Measurements from ENCODE around the gene SMIM21. TPM values are rescaled to one million over a fixed set of nuclear protein-coding genes. Genes with fewer than 3 reads are reported as not detected.

Gene SMIM21
- polyA plus RNA-seq, 1 donor (not counting 4 experiments of a cell fraction or from before 2014, with no cell fraction given): not detected

- no peaks in the 10 kb centered on the region for H3K9me3 ChIP-seq (ENCODE audit: control insufficient read depth, low read depth, low read length)
- H3K4me3 ChIP-seq (ENCODE audit: control insufficient read depth in 2 of 3, extremely low read depth in 1 of 3, insufficient read depth in 2 of 3, low read depth in 1 of 3, low read length in 3 of 3): peak overlapping the region in 1 of 3 experiments; percentile 7
- H3K27me3 ChIP-seq (ENCODE audit: control insufficient read depth, extremely low read depth, insufficient read depth, low read length): peaks cover 3% of the 10 kb centered on the region
- DNase-seq (ENCODE audit: low read depth, low spot score) (peak; percentile 97), FAIRE-seq (peak; percentile 100)
- H3K9me1 ChIP-seq (ENCODE audit: control insufficient read depth, extremely low read depth, insufficient read depth, low read length): no peaks in the 10 kb centered on the region
- H3K4me2 ChIP-seq (ENCODE audit: control insufficient read depth, extremely low read depth, insufficient read depth, low read depth, low read length): peak overlapping the region; percentile 26
- H3K27ac ChIP-seq (ENCODE audit: control insufficient read depth, insufficient read depth, low read length): peak overlapping the region; percentile 66
- H3K4me1 ChIP-seq (ENCODE audit: control insufficient read depth, extremely low read depth, insufficient read depth, low read length): peaks cover 29% of the 10 kb centered on the region
- H3K9ac ChIP-seq (ENCODE audit: control insufficient read depth, extremely low read depth, insufficient read depth, low read length): peak overlapping the region; percentile 42
- peak overlapping the region; percentile 36 for H2AFZ ChIP-seq (ENCODE audit: control insufficient read depth, low read length)
- H3K36me3 ChIP-seq (ENCODE audit: control insufficient read depth in 2 of 2, extremely low read depth in 1 of 2, insufficient read depth in 2 of 2, low read length in 2 of 2): no peaks in the 10 kb centered on the region
- dilution Hi-C loops (cut with MboI; ENCODE audit: extremely low pct_ligation_motif_present, low sequenced_read_pairs): no loop called here
- no peaks in the 10 kb centered on the region for H4K20me1 ChIP-seq (ENCODE audit: control insufficient read depth, extremely low read depth, insufficient read depth, low read length)
- TF ChIP-seq EZH2 (IDR thresholded peaks at IDR 0.05; ENCODE audit: low read length): no peak
- H3K79me2 ChIP-seq (ENCODE audit: control insufficient read depth, insufficient read depth, low read length): no peaks in the 10 kb centered on the region
Observed at GRCh38 chr18:75408554-75409506, 18.7 kb downstream of the SMIM21 start.

GRCh38 chr18:75407468-75408437 lies 19.8 kb downstream of the SMIM21 start:
- peak overlapping the region; percentile 66 for H3K27ac ChIP-seq (ENCODE audit: control insufficient read depth, insufficient read depth, low read length)
- no peak for TF ChIP-seq EZH2 (IDR thresholded peaks at IDR 0.05; ENCODE audit: low read length)
- TF ChIP-seq CTCF (optimal IDR thresholded peaks at IDR 0.05 in 1 of 3, IDR thresholded peaks at IDR 0.05 in 1 of 3, conservative IDR thresholded peaks at IDR 0.05 in 1 of 3; ENCODE audit: extremely low read depth in 1 of 3, insufficient read depth in 2 of 3, low read length in 3 of 3): no peak
- FAIRE-seq: no peak
- no peaks in the 10 kb centered on the region for H4K20me1 ChIP-seq (ENCODE audit: control insufficient read depth, extremely low read depth, insufficient read depth, low read length)
- H3K9ac ChIP-seq (ENCODE audit: control insufficient read depth, extremely low read depth, insufficient read depth, low read length): peak overlapping the region; percentile 42
- peaks cover 29% of the 10 kb centered on the region for H3K4me1 ChIP-seq (ENCODE audit: control insufficient read depth, extremely low read depth, insufficient read depth, low read length)
- peak overlapping the region in 1 of 3 experiments; percentile 7 for H3K4me3 ChIP-seq (ENCODE audit: control insufficient read depth in 2 of 3, extremely low read depth in 1 of 3, insufficient read depth in 2 of 3, low read depth in 1 of 3, low read length in 3 of 3)
- peak overlapping the region; percentile 26 for H3K4me2 ChIP-seq (ENCODE audit: control insufficient read depth, extremely low read depth, insufficient read depth, low read depth, low read length)
- no peaks in the 10 kb centered on the region for H3K79me2 ChIP-seq (ENCODE audit: control insufficient read depth, insufficient read depth, low read length)
- H3K36me3 ChIP-seq (ENCODE audit: control insufficient read depth in 2 of 2, extremely low read depth in 1 of 2, insufficient read depth in 2 of 2, low read length in 2 of 2): no peaks in the 10 kb centered on the region
- H3K9me1 ChIP-seq (ENCODE audit: control insufficient read depth, extremely low read depth, insufficient read depth, low read length): no peaks in the 10 kb centered on the region
- dilution Hi-C loops (cut with MboI; ENCODE audit: extremely low pct_ligation_motif_present, low sequenced_read_pairs): no loop called here
- H3K9me3 ChIP-seq (ENCODE audit: control insufficient read depth, low read depth, low read length): no peaks in the 10 kb centered on the region
- H2AFZ ChIP-seq (ENCODE audit: control insufficient read depth, low read length): no peak overlapping the region
- DNase-seq (ENCODE audit: low read depth, low spot score): no peak
- H3K27me3 ChIP-seq (ENCODE audit: control insufficient read depth, extremely low read depth, insufficient read depth, low read length): peaks cover 3% of the 10 kb centered on the region
